HG03045 (cell line): Measurements from ENCODE around the gene RNF115.
"Not testable (repeated sequence)": the region's sequence is repeated elsewhere in the genome, so short reads cannot be mapped to it uniquely, and the experiment has no call there.

Experiments
- ATAC-seq: cut with Tn5 transposase; IDR thresholded peaks from one replicate; pipeline ENCODE4 v1.9.1; 2021; ENCODE audit warnings: mild to moderate bottlenecking, moderate library complexity; ENCODE audit not compliant: unreplicated experiment

RNF115 gene

DNA sequence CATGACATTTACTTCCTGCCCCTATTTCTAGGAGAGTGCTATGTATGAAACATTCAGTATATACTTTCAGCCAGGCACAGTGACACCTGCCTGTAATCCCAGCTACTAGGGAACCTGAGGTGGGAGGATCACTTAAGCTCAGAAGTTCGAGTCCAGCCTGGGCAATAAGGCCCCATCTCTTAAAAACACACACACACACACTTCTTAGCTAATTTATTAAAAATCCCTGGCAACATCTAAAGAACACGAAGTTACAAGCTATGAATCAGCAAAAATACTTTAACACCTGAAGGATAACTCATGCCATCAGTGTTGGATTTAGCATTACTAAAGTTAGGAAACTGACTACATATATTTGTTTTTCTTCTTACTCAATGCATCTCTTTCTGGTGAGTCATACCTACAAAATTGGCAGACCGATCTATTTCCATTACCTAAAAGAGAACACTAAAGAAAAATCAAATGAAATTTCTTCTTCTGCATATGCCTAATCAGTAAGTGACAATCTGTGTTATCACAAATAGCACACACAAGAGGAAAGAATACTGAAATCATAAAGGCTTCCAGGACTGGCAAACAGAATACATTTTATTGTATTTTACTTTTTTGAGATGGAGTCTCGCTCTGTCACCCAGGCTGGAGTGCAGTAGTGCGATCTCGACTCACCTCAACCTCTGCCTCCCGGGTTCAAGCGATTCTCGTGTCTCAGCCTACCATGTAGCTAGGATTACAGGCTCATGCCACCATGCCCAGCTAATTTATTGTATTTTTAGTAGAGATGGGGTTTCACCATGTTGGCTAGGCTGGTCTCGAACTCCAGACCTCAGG, 41.4 kb downstream of the RNF115 start:
- ATAC-seq, result no peak

DNA sequence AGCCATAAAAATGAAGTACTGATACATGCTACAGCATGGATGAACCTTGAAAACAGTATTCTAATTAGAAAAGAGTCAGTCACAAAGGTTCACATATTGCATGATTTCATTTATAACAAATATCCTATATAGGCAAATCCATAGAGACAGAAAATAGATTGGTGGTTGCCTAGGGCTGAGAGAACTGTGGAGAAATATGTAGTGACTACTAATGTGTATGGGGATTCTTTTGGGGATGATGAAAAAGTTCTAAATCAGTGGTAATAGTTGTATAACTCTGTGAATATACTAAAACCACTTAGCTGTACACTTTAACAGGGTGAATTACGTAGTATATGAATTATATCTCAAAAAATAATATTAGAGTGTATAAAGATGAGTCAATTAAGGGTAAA, 45.8 kb downstream of the RNF115 start:
- no peak for ATAC-seq

DNA sequence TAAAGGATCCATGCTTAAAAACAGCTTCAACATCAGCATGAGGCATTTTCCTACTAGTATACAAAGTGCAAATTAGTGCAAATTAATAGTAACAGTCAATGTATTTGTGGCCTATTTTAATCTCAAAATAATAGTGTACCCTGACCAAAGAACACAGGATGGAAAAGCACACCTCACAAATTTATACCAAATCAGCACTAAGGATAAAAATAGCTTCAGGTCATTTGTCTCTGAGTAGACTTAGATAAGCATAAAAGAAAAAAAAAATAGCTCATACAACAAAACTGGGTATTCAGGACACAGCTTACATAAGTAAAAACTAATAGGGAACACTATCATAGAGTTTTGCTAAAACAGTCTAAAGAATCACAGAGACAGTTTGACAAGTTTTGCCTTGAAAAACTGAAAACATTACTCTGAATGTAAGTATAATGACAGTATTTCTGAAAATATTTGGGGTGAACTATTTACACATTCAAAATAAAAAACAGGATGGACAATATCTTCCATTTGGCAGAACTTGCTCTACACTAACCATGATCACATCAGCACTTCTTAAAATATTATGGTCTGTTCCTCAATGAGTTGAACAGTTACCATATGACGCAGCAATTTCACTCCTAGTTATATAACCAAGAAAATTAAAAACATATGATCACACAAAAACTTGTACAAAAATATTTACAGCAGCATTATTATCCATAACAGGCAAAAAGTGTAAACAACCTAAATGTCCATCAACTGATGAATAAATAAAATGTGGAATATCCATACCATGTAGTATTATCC, 46.3 kb downstream of the RNF115 start:
- no peak for ATAC-seq

DNA sequence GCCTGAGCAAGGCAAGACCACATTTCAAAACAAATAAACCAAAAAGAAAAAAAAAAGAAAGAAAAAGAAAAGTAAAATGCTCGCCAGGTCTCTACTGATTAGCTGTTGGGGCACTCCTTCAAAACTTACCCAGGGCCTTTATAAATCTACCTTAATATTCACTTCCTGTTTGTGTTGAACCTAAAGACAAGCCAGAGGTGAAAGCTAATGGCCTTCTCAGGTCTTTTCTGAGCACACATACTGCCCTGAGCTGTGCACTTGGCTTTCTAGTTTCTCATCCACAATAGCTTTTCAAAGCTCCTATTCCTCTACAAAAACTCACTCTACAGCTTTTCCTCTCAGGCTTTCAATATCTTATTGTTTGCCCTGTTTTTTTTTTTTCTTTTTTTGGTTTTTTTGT, 50.5 kb downstream of the RNF115 start:
- ATAC-seq, result no peak

DNA sequence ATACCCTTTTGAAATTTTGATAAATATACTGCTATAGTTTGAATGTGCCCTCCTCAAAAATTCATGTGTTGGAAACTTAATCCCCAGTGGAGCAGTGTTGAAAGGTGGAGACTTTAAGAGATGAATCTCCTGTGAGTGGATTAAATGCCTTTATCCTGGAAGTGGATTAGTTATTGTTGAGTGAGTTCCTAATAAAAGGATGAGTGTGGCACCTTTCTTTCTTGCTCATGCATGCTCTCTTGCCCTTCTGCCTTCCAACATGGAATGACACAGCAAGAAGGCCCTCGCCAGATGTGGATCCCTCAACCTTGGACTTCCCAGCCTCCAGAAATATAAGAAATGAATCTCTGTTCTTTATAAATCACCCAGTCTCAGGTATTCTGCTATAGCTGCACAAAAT, 52.8 kb downstream of the RNF115 start:
- ATAC-seq, result no peak

DNA sequence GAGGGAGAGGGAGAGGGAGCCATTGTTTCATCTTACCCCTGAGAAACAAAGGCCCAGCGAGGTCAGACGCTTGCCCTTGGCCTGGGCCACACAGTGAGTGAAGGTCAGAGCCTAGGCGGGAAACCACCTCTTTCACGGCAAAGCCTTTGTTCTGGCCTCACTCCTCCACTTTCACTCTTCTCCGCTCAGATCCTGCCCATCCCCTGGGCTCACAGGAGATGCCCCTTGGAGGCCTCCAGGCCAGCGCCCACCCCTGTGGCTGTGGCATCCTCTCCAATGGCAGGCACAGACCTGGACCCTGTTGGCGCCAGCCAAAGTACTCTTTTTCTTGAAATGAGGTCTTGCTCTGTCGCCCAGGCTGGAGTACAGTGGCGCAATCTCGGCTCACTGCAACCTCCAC, 55.9 kb downstream of the RNF115 start:
- ATAC-seq, result not testable (repeated sequence)

DNA sequence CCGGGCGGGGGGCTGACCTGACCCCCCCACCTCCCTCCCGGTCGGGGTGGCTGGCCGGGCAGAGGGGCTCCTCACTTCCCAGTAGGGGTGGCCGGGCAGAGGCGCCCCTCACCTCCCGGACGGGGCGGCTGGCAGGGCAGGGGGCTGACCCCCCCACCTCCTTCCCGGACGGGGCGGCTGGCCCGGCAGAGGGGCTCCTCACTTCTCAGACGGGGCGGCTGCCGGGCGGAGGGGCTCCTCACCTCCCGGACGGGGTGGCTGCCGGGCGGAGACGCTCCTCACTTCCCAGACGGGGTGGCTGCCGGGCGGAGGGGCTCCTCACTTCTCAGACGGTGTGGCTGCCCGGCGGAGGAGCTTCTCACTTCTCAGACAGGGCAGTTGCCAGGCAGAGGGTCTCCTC, 57.0 kb downstream of the RNF115 start:
- ATAC-seq, result not testable (repeated sequence)

DNA sequence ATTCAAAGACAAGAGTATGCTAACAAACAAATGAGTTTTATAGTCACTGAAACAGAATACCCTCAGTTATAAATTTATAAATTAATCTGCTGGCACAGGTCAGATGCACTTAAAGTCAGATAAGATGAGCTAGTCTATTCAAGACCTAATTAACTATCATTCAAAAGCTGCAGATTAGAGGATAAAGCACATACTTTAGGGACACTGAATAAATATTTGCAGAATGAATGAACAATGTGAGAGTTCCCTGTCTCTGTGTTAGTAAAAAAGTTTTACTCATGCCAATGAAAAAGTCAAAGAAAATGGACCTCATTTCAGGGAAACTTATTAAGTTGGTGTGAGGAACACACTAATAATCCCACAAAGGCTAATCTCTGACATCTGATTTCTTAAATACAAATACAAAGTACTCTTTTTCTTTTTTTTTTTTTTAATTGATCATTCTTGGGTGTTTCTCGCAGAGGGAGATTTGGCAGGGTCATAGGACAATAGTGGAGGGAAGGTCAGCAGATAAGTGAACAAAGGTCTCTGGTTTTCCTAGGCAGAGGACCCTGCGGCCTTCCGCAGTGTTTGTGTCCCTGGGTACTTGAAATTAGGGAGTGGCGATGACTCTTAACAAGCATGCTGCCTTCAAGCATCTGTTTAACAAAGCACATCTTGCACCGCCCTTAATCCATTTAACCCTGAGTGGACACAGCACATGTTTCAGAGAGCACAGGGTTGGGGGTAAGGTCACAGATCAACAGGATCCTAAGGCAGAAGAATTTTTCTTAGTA, 58.1 kb downstream of the RNF115 start:
- not testable (repeated sequence) for ATAC-seq

DNA sequence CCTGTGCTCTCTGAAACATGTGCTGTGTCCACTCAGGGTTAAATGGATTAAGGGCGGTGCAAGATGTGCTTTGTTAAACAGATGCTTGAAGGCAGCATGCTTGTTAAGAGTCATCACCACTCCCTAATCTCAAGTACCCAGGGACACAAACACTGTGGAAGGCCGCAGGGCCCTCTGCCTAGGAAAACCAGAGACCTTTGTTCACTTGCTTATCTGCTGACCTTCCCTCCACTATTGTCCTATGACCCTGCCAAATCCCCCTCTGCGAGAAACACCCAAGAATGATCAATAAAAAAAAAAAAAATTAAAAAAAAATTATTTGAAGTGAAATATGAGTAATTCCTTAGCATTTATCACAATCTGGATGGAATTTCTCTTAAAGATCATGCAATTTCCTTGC, 58.8 kb downstream of the RNF115 start:
- ATAC-seq, result not testable (repeated sequence)

DNA sequence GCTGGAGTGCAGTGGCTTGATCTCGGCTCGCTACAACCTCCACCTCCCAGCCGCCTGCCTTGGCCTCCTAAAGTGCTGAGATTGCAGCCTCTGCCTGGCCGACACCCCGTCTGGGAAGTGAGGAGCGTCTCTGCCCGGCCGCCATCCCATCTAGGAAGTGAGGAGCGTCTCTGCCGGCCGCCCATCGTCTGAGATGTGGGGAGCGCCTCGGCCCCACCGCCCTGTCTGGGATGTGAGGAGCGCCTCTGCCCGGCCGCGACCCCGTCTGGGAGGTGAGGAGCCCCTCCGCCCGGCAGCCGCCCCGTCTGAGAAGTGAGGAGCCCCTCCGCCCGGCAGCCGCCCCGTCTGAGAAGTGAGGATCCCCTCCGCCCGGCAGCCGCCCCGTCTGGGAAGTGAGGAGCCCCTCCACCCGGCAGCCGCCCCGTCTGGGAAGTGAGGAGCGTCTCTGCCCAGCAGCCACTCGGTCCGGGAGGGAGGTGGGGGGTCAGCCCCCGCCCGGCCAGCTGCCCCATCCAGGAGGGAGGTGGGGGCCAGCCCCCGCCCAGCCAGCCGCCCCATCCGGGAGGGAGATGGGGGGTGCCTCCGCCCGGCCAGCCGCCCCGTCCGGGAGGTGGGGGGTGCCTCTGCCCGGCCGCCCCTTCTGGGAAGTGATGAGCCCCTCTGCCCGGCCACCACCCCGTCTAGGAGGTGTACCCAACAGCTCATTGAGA, 59.5 kb downstream of the RNF115 start:
- not testable (repeated sequence) for ATAC-seq

DNA sequence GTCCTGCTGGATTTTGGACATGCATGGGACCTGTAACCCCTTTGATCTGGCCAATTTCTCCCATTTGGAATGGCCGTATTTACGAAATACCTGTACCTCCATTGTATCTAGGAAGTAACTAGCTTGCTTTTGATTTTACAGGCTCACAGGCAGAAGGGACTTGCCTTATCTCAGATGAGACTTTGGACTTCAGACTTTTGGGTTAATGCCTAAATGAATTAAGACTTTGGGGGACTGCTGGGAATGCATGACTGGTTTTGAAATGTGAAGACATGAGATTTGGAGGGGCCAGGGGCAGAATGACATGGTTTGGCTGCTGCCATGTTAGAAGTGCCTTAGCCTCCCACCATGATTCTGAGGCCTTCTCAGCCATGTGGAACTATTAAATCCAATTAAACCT, 61.9 kb downstream of the RNF115 start:
- not testable (repeated sequence) for ATAC-seq

DNA sequence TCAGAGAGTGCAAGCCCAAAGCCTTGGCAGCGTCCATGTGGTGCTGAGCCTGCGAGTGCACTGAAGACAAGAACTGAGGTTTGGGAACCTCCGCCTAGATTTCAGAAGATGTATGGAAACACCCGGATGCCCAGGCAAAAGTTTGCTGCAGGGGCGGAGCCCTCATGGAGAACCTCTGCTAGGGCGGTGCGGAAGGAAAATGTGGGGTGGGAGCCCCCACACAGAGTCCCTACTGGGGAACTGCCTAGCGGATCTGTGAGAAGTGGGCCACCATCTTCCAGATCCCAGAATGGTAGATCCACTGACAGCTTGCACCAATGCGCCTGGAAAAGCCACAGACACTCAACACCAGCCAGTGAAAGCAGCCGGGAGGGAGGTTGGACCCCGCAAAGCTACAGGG, 62.4 kb downstream of the RNF115 start:
- not testable (repeated sequence) for ATAC-seq

DNA sequence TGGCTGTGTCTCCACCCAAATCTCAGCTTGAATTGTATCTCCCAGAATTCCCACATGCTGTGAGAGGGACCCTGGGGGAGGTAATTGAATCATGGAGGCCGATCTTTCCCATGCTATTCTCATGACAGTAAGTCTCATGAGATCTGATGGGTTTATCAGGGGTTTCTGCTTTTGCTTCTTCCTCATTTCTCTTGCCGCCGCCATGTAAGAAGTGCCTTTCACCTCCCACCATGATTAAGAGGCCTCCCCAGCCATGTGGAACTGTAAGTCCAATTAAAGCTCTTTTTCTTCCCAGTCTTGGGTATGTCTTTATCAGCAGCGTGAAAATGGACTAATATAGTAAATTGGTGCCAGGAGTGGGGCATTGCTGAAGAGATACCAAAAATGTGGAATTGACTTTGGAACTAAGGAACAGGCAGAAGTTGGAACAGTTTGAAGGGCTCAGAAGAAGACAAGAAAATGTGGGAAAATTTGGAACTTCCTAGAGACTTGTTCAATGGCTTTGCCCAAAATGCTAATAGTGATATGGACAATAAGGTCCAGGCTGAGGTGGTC, 63.4 kb downstream of the RNF115 start:
- not testable (repeated sequence) for ATAC-seq

DNA sequence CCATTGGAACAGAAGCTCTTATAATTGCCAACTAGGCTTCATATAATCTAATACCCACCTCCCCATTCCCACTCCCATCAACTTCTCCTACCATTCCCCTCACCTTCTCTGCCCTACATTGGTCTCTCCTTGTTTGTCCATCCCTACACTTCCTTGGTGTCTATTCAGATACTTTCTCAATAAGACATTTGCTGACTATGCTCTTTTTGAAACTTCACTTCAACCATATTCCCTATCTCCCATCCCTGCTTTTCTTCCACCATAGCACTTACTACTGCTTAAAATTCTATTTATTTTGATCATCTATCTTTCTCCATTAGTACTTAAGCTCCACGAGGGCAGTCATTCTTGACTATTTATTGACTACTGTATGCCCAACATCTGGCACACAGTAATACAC, 64.2 kb downstream of the RNF115 start:
- no peak for ATAC-seq

DNA sequence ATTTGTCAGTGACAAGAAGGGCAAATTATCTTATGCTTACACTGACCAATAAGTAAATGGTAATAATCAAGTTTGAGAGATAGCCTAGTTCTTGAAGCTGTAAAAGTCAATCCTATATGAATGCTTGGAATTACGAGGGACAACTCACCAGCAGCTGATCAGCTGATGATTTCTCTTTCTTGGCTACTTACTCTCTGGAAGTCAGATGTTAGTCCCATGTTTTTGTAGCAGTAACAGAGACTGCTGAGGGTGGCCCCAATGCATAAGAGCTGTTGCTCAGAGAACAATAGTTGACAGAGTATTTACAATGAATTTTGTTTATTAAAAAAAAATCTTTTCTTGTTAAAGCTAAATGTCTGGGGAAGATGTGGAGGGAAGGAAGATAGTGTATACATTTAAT, 65.3 kb downstream of the RNF115 start:
- no peak for ATAC-seq

DNA sequence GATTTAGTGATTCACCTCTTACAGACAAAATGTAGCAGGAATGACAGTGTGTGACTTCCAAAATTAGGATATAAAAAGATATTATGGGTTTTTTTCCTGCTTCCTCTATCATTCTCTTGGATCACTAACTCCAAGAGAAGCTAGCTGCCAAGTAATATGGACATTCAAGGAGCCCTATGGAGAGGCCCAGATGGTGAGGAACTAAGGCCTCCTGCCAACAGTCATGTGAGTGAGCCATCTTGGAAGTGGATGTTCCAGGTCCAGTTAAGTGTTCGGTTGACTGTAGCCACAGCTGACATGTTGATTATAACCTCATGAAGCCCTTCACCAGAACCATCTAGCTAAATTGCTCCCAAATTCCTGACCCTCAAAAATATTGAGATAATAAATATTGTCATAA, 65.8 kb downstream of the RNF115 start:
- ATAC-seq, result no peak

DNA sequence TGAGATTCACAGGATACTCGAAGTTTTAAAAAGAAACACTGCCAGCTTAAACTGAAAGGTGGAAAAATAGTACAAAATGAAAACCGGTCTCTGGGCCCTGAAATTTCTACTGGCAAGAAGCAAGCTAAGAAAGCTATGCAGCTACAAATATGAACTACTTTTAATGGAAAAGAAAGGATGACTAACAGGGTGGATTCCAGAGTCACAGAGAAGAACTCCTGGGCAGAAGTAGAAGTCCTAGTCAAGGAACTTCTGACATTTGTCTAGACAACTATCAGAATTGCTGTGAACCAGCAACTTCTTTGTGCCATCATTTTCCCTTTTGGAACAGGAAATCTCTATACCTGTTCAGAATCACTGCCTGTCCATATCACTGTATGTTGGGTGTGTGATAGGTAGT, 66.5 kb downstream of the RNF115 start:
- ATAC-seq, result no peak

DNA sequence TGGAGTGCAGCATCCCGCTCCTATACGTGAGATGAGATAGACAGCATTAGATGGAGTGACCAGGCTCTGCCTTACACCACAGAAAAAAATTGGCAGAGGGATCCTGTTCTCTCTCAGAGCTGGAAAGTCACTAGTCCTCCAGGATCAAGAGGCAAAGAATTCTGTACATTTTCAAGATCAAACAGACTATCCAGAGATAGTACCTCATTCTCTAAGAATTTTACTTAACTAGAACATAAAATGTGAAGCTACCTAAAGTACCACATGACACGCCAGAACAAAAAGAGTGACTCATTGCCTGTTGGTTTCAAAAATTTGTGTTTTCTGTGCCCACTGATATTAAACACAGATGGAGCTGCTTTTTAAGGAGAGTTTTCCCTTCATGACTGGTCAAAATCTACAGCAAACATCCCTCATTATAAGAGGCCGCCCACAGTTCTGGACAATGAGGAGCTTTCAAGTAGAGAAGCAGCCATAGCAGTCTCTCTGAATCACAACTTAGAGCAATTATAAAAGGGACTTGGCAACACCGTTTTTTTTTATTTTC, 72.3 kb downstream of the RNF115 start:
- ATAC-seq, result no peak

DNA sequence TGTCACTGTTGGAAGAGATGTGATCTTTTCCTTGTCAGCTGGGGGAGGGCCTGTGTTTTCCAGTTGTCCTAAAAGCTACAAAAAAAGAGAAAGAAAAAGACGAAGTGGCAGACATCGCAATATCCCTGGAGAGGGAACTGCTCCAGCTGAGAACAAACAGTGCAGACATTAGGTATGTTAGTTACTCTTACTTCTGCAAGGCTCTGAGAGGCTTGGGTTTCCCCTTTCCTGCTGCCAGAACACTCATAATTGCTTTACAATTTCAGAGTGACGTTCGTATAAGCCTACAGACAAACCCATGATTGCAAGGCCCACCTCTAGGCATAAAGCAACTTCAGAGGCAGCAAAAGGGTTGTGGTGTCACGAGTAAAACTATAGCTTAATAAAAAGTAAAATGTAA, 73.5 kb downstream of the RNF115 start:
- no peak for ATAC-seq
